C4-2B (cell line): ENCODE results near the gene GNAI2.
A peak's percentile ranks its signal among the peaks of the same experiment; 100 is the strongest.

Source experiments
- H3K27ac ChIP-seq: fragments of 450-650 bp; 2 replicates; pipeline ENCODE4 v1.5.1; 2017
- ZFX ChIP-seq: fragments of 450-650 bp; IDR thresholded peaks from 2 replicates; pipeline ENCODE4 v1.6.1; 2017
- TF ChIP-seq, protein P1 (sequence below): fragments of 450-650 bp; conservative IDR thresholded peaks from 2 replicates; pipeline ENCODE4 v1.5.1; 2017; ENCODE audit warnings: mild to moderate bottlenecking

The GNAI2 gene

DNA sequence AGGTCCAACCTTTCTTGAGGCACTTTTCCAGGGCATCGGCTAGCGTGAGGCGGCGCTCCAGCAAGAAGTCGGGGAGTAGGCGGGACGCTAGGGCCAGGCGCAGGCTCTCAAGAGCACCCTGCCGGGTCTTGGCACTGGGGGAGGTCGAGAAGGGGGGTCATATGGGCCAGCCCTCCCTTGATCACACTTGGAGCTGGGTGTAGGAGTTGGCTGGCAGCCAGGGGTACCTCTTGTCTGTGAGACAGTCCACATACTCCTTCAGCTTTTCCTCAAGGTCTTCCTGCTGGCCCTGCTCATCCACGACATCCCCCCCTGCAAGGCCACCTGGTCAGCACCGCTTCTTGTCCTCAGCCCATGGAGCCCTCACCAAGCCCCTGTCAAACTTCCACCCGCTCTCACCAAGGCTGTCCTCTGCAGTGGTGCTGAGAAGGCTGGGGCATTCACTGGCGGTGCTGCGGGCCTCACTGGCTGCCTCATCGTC is 54.2 kb downstream of the GNAI2 start:
- H3K27ac ChIP-seq: peak overlapping the region; percentile 99
- TF ChIP-seq, protein P1, sequence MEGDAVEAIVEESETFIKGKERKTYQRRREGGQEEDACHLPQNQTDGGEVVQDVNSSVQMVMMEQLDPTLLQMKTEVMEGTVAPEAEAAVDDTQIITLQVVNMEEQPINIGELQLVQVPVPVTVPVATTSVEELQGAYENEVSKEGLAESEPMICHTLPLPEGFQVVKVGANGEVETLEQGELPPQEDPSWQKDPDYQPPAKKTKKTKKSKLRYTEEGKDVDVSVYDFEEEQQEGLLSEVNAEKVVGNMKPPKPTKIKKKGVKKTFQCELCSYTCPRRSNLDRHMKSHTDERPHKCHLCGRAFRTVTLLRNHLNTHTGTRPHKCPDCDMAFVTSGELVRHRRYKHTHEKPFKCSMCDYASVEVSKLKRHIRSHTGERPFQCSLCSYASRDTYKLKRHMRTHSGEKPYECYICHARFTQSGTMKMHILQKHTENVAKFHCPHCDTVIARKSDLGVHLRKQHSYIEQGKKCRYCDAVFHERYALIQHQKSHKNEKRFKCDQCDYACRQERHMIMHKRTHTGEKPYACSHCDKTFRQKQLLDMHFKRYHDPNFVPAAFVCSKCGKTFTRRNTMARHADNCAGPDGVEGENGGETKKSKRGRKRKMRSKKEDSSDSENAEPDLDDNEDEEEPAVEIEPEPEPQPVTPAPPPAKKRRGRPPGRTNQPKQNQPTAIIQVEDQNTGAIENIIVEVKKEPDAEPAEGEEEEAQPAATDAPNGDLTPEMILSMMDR: no peak
- no peak for TF ChIP-seq ZFX

DNA sequence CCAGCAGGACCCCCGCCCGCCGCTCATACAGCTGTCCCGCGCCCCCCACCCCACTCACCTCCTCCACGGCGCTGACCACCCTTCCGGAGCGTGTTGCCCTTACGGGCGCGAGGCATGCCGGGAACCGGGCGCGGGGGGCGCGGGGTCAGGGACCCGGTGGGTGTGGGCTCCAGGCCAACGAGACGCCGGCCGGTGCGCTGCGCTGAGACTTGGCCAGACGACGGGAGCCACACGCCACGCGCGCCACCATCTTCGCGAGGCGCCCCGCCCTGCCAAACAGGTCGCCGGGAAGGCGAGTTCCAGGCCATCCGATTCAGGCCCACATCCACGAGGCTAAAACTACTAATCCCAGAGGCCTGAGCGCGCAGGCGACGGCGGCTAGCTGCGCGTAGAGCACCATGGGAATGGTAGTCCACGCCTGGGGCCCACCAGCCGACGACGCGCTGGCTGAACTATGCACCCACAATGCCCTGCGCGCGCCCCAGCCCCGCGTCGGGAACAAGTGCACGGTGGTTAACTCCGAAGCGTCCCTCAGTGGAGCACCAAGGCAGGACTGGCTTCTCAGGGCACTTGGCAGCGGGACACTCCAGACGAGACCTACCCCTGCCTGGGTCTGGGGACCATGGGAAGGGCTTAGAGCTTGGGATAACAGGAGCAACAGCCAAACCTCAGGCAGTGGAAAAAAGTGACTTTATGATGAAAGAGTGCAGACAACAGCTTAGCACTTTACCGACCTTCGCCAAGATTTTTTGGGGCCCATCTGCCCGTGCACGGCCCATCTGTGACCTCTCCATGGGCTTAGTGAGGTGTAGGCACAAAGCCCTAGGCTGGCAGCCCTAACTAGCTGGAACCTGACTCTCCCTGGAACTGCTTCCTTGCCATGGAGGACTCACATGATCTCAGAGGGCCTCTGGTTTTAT is 56.4 kb downstream of the GNAI2 start, which contains the start of gene IFRD2:
Gene IFRD2, minus strand, starts transcription at position 271 of the 920 bp plus-strand sequence. Its CDS starts 155 bp downstream, at position 116.
- no peak for TF ChIP-seq ZFX
- TF ChIP-seq, protein P1: no peak

GRCh38 chr3:50293079-50293801 is 57.2 kb downstream of the GNAI2 start:
- peak overlapping the region; percentile 99 for H3K27ac ChIP-seq
- TF ChIP-seq ZFX: no peak
- TF ChIP-seq, protein P1: no peak

More for the DNA sequence above, 56.4 kb downstream of the GNAI2 start, which contains the start of gene IFRD2:
- H3K27ac ChIP-seq: peak within 1 kb of the TSS; percentile 99

DNA sequence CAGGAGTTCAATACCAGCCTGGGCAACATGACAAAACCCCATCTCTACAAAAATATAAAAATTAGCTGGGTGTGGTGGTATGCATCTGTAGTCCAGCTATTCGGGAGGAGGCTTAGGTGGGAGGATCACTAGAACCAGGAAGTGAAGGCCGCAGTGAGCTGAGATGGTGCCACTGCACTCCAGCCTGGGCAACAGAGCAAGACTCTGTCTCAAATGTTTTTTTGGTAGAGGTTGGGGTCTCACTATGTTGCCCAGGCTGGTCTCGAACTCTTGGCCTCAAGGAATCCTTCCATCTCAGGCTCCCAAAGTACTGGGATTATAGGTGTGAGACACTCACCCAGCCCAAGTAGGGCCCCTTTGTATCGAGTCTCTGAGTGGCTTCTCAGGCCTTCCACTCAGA is 58.1 kb downstream of the GNAI2 start:
- TF ChIP-seq, protein P1: no peak
- TF ChIP-seq ZFX: no peak
- no peak overlapping the region for H3K27ac ChIP-seq

DNA sequence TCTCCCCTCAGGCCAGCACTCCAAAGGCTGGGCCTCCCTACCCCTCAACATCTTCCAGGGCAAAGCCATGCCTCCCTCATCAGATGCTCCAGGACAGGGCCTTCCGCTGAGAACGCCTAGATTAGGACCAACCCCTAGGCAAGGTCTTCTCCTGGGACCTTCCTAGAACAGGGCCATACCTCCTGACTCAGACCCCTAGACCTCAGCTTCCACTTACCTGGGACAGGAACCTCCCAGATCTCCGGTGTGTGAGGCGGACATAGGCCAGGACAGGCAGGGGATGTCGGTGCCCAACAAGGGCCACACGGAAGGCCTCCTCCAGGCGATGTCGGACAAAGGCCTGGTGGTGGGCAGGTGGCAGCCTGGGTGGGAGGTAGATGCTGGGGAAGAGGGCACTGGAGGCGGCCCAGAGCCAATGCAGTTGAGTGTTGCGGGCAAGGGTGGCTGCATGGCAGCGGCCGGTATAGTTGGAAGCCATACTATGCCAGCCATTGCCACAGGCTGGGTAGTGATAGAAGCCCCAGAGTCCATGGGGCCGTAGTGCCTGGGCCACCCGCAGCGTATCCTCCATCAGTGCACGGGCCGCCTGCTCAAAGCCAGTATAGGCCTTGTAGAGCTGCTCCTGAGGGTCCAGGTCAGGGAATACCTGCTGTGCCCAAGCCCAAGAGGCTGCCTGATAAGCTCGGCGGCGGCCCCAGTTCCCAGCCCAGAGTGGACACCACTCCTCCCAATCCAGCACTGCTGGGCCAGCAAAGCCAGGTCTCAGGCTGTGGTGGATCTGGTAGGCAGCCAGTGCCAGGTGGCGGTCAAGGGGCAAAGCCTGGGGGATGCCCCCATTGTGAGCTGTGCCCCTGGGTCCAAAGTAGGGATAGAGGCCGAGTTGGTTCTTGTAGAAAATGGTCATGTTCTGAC is 58.7 kb downstream of the GNAI2 start:
- TF ChIP-seq, protein P1: no peak
- no peak for TF ChIP-seq ZFX
- no peak overlapping the region for H3K27ac ChIP-seq

GRCh38 chr3:50295553-50296431 is 59.8 kb downstream of the GNAI2 start:
- TF ChIP-seq, protein P1: no peak
- no peak for TF ChIP-seq ZFX
- H3K27ac ChIP-seq: no peak overlapping the region
